Left lung (tissue), 10 donors: ENCODE data around the gene POLA2. TPM values are rescaled to one million over a fixed set of nuclear protein-coding genes. Genes with fewer than 3 reads are reported as not detected.

Source experiments
- ATAC-seq: fragments of 200-7000 bp; cut with Tn5 transposase; one replicate; pipeline ENCODE4 v1.9.1; 2020; ENCODE audit warnings: moderate library complexity
- DNase-seq, 4 donors: peaks; one replicate each; pipeline ENCODE4 v3.0.0-alpha.2; 2013 to 2020
- H3K27ac ChIP-seq, 2 donors: fragments of 200-600 bp; sonication (generic) in 1 of 2; one replicate each; pipeline versions ENCODE4 v1.5.0 to v1.8.0; 2020 to 2021
- H3K27me3 ChIP-seq, 2 donors: fragments of 200-600 bp; sonication (generic) in 1 of 2; one replicate each; pipeline versions ENCODE4 v1.5.0 to v1.8.0; 2020 to 2021
- H3K36me3 ChIP-seq, 2 donors: fragments of 200-600 bp; sonication (generic) in 1 of 2; one replicate each; pipeline versions ENCODE4 v1.5.0 to v1.8.0; 2020 to 2021
- H3K4me1 ChIP-seq, 2 donors: fragments of 200-600 bp; one replicate each; pipeline ENCODE4 v1.8.0; 2021
- H3K4me3 ChIP-seq, 2 donors: fragments of 200-600 bp; sonication (generic) in 1 of 2; one replicate each; pipeline versions ENCODE4 v1.5.0 to v1.8.0; 2020 to 2021; ENCODE audit warnings: mild to moderate bottlenecking in 1 of 2
- H3K9me3 ChIP-seq, 2 donors: fragments of 200-600 bp; sonication (generic) in 1 of 2; one replicate each; pipeline versions ENCODE4 v1.5.0 to v1.8.0; 2020 to 2021
- intact Hi-C, 2 donors: fragments of 100-400 bp; cut with DNase I; formaldehyde crosslinking; loops; one replicate each; pipeline versions ENCODE4 v1.11.2 to v1.14.2; 2022
- polyA plus RNA-seq, 6 donors: library from polyadenylated mRNA; unstranded; fragments of 120-200 nt; gene quantifications; one replicate each; pipeline ENCODE4 v1.2.1, GENCODE V29; 2013; ENCODE audit not compliant: insufficient read length in 6 of 6
- total RNA-seq, 2 donors: library from RNA; stranded (reverse); fragmentation: NEBNext Ultra II Directional; extraction: Animal tissue kit (Norgen Biotek cat#: 25700); gene quantifications; one replicate each; pipeline ENCODE4 v1.2.1, GENCODE V29; 2021
- TF ChIP-seq, protein P1 (sequence below), 2 donors: fragments of 200-600 bp; sonication (generic) in 1 of 2; IDR thresholded peaks; one replicate each; pipeline versions ENCODE4 v1.5.0 to v1.8.0; 2021; ENCODE audit warnings: antibody characterized with exemption in 2 of 2
- donor health status: DM: no; HTN: yes; CAD: no.
- donor health status: DM: no; HTN: no; CAD: no.

Gene POLA2
- total and polyA plus RNA-seq, 8 donors, result 9.4 to 30.2 (median 21.1) TPM

DNA sequence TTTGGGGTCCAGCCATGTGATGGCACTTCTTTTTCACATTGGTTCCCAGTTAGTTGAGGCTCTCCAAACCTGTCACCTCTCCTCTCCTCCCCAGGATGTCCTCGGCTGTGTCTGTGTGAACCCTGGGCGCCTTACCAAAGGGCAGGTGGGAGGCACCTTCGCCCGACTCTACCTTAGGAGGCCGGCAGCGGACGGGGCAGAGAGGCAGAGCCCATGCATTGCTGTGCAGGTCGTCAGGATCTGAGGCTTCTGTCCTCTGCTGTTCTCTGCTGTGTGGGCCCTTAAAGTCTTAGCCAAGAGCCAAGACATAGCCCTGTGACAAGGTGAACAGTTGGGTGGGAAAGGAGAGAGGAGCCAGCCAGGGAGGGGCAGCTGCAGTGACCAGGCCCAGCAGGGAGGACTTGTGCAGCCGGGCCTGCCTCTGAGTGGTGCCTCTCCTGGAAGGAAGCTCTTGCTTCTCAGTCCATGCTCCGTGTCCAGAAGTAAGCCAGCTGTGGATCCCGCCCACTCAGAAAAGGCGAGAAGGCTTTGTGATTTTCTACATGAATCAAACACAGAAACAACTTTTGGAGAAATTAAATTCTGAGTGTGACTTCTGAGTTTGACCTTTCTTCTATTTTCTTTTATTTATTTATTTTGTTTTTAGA is 35.4 kb downstream of the POLA2 start:
- Histone ChIP-seq H3K4me1 (peaks cover 11 to 36% of the 10 kb centered on the region in 2 donors), H3K4me3 (no peak overlapping the region)

GRCh38 chr11:65298131-65298535 is 36.4 kb downstream of the POLA2 start:
- Histone ChIP-seq H3K27me3 (no peaks in the 10 kb centered on the region), H3K27ac (peak overlapping the region; percentile 3 to 53), H3K9me3 (no peaks in the 10 kb centered on the region), H3K36me3 (peaks cover 0 to 50% of the 10 kb centered on the region in 2 donors), H3K4me3 (no peak overlapping the region), H3K4me1 (peaks cover 6 to 29% of the 10 kb centered on the region in 2 donors)
- peak; percentile 49 for ATAC-seq
- peak in 3 of 4 donors; percentile 62 to 93 (median 86) for DNase-seq
- TF ChIP-seq, protein P1, sequence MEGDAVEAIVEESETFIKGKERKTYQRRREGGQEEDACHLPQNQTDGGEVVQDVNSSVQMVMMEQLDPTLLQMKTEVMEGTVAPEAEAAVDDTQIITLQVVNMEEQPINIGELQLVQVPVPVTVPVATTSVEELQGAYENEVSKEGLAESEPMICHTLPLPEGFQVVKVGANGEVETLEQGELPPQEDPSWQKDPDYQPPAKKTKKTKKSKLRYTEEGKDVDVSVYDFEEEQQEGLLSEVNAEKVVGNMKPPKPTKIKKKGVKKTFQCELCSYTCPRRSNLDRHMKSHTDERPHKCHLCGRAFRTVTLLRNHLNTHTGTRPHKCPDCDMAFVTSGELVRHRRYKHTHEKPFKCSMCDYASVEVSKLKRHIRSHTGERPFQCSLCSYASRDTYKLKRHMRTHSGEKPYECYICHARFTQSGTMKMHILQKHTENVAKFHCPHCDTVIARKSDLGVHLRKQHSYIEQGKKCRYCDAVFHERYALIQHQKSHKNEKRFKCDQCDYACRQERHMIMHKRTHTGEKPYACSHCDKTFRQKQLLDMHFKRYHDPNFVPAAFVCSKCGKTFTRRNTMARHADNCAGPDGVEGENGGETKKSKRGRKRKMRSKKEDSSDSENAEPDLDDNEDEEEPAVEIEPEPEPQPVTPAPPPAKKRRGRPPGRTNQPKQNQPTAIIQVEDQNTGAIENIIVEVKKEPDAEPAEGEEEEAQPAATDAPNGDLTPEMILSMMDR (IDR thresholded peaks at IDR 0.05), result no peak
- intact Hi-C loops, result no loop called here

More for the DNA sequence above, 35.4 kb downstream of the POLA2 start:
- Histone ChIP-seq H3K27me3 (no peaks in the 10 kb centered on the region), H3K9me3 (no peaks in the 10 kb centered on the region), H3K27ac (peak overlapping the region; percentile 39 to 53), H3K36me3 (peaks cover 0 to 50% of the 10 kb centered on the region in 2 donors)
- DNase-seq (no peak), ATAC-seq (no peak)
- intact Hi-C loops, result no loop called here
- TF ChIP-seq, protein P1 (IDR thresholded peaks at IDR 0.05), result no peak

DNA sequence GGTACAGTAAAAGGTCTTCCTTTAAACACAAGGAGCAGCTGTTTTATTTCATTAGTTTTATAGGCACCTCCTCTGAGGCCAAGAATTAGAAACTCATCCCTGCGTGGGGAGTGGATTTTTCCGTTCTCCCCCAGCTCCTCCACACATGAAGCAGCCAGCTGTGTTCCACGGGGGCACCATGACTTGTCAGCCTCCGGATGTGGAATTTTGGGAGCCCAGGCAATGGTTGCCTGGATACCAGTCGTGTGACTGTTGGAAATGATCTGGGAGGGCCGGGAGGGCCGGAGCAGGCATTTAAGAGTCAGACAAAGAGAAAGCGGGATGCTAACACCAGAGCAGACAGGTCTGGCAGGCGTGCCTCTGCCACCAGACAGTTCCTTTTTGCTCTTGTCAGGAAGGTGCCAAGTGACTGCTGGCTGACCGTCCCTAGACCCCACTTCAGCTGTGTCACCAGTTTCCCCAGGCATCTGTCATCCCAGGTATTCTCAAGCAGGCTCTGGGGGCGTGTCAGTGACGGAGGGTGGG is 37.0 kb downstream of the POLA2 start:
- H3K27ac ChIP-seq, result peak overlapping the region; percentile 3 to 53
- DNase-seq (peak in 1 of 4 donors; percentile 90), ATAC-seq (peak; percentile 42)
- intact Hi-C loops, result no loop called here
- H3K27me3 ChIP-seq, result no peaks in the 10 kb centered on the region
- TF ChIP-seq, protein P1 (IDR thresholded peaks at IDR 0.05), result no peak
- no peak overlapping the region for H3K4me3 ChIP-seq
- H3K4me1 ChIP-seq, result peaks cover 6 to 24% of the 10 kb centered on the region in 2 donors
- H3K9me3 ChIP-seq, result no peaks in the 10 kb centered on the region
- H3K36me3 ChIP-seq, result peaks cover 0 to 50% of the 10 kb centered on the region in 2 donors

DNA sequence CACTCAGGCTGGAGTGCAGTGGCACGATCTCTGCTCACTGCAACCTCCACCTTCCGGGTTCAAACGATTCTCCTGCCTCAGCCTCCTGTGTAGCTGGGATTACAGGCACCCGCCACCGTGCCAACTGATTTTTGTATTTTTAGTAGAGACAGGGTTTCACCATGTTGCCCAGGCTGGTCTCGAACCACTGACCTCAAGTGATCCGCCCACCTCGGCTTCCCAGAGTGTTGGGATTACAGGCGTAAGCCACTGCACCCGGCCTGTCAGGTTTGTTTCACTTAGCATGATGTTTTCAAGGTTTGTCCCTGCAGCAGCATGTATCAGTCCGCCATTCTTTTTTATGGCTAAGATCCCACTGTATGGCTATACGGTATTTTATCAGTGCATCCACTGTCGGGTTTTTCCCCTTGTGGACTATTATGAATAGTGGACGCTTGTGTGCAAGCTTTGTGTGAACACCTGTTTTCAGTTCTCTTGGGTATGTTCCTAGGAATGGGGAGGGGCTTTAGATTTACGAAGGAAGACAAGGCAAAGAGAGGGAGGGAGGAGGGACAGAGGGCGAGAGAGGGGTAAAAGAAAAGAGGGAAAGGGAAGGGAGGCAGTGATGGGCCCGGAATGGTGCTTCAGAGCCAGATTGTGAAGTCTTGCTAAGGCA is 39.0 kb downstream of the POLA2 start:
- DNase-seq, result no peak
- intact Hi-C loops, result no loop called here
- TF ChIP-seq, protein P1 (IDR thresholded peaks at IDR 0.05), result no peak
- H3K36me3 ChIP-seq, result peaks cover 0 to 32% of the 10 kb centered on the region in 2 donors
- no peak for ATAC-seq
- H3K27ac ChIP-seq, result no peak overlapping the region
- H3K4me1 ChIP-seq, result peaks cover 6 to 21% of the 10 kb centered on the region in 2 donors
- H3K27me3 ChIP-seq, result no peaks in the 10 kb centered on the region
- no peak overlapping the region for H3K4me3 ChIP-seq
- no peaks in the 10 kb centered on the region for H3K9me3 ChIP-seq
